HCEC 1CT (cell line): Measurements from ENCODE around the gene TNFRSF21.

Source experiments
- DNase-seq: peaks from one replicate; pipeline ENCODE4 v3.0.0-alpha.2; 2017

Gene TNFRSF21

DNA sequence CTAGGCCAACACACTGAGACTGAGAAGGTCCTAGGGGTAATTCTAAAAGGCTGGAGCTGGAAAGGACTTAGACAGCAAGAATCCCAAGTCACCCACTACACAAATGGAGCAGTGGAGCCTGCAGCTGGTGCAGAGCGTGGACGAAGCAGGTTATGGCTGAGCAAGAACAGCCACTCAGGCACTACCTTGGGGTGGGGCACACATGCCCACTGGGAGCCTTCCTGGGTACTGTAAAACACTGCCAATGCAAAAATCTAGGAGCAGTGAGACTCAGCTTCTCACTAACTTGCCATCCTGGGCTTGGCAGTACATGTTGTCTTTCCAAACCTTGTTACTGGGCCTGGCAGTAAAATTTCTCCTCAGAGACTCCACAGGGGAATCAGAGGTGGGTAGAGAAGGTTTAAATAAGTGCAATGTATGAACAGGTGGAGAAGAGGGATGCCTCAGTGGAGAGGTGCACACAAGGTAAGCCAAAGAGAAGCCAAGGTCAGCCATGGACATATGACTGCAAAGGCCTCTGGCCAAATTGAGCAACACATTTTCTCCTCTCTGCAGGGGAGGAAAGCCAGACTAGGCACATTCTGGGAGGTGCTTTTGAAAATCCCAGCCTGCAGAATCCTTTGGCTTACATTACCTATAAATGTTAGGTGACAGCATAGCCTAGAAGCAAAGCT lies 105.6 kb downstream of the TNFRSF21 start:
- no peak for DNase-seq

GRCh38 chr6:47203266-47203937 lies 106.3 kb downstream of the TNFRSF21 start:
- DNase-seq = no peak

- DNase-seq = no peak
Measured at GRCh38 chr6:47202644-47203205, 107.0 kb downstream of the TNFRSF21 start.

DNA sequence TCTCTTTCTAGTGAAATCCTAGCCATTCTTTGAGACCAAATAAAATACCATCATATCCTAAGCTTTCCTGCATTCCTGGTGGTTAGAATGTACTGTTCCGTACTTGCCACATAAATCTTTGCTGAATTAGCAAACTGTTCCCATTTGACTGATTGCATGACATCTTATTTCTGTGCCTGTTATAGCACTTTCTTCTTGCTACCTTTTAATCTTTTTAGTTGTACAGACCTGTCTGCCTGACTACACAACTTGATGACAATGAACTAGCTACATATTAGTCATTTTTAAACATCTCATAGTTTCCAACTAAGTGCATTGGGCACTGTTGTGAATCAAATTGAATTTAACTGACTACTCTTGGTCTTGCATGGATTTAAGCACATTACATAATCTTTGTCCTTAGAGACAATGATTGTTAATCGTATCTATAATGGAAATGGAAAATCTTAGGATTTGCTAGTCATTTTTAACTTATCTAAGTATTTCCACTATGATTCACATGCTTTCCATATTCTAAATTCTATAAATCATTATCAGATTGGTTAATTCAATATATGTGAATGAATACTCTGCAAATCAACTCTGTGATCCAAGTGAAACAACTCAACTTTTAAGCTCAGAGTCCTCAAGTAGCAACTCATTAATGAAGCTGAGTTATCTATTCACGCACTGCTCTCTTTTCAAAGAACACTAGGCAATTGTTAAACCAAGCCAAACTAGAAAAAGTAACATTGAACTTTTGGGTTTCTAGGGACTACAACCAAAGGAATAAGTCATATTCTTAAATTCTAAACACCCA lies 109.0 kb downstream of the TNFRSF21 start:
- DNase-seq = no peak

DNA sequence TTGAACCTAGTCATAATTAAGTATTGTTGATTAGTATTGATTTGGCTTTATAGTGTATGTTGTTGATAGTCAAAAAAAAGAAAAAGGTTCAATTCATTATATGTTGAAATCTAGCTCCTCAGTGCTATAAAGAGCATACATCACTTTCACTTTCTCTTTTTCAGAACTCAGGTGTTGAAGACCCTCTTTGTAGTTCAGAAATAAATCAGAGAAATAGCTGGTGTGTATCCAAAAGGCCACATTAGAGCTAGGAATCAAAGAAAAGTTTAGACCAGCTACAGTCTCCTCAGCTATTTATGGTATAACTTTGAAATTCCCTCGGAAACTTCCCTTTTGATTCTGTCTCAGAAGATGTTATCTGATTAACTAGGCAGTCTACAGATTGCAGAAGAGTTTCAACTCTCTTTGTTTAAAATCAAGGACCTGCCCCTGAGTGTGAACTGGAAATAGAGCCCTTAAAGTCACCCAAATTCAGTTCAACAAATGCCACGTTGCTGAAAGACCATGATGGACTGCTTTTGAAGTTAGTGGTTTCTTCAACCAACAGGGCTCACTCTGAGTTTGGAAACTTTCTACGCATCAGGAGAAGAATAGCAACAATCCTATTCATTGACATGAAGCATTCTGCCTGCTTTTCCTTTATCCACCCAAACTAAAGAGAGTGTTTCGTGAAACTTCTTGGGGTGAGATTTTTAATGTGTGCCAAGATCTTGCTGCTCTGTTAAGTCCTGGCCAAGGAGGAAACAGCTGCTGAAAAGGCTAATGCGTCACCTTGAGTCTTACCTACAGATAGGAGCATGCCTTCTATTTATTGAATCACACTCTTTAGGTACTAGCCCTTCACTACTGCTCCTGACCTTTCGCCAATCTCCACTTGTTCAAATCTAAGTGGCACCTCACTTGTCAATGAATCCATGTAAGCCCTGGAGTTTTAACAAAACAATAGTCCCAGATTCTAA lies 111.7 kb downstream of the TNFRSF21 start:
- DNase-seq = no peak

DNA sequence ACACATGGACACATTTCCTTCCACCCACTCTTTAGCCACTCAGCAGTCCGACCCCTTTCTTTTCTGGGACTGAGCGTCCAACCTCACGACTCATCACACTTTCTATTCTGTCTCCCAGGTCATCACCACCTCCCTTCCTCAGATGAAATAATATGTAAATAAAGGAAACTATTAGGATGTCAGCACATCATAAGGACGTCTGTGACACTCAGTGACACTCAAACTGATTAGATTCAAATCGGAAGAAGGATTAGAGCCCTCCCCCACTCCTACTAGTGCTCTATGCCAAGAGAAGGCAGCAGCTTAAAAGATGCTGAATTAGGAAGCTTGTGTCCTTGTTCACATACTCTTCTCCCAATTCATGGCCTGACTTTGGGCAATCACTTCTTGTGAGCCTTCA lies 113.6 kb downstream of the TNFRSF21 start:
- no peak for DNase-seq

DNA sequence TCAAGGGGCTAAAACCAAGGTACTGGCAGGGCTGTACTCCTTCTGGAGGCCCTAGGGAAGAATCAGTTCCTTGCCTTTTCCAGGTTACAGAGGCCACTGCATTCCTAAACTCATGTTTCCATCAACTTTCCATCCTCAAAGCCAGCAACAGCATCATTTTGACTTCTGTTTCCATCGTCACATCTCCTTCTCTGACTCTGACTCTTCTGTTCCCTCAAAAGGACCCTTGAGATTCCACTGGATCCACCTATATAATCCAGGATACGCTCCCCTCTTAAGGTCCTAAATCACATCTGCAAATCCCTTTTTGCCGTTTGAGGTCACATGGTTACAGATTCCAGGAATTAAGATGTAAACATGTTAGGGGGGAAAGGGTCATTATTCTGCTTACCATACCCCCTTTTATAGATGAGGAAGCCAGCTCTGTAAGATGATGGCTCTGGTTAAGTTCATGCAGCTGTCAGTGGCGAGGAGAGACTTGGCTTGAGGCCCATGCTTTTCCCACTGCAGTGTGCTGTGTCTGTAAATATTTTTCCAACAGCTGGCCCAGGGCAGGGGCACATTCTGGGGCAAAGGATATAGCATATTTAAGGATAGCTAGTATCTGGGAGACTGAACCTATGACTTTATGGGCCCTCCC lies 114.6 kb downstream of the TNFRSF21 start:
- no peak for DNase-seq

- peak; percentile 73 for DNase-seq
Measured at GRCh38 chr6:47188588-47189021, 121.1 kb downstream of the TNFRSF21 start.

GRCh38 chr6:47187893-47188587 lies 121.7 kb downstream of the TNFRSF21 start:
- DNase-seq = peak; percentile 26

DNA sequence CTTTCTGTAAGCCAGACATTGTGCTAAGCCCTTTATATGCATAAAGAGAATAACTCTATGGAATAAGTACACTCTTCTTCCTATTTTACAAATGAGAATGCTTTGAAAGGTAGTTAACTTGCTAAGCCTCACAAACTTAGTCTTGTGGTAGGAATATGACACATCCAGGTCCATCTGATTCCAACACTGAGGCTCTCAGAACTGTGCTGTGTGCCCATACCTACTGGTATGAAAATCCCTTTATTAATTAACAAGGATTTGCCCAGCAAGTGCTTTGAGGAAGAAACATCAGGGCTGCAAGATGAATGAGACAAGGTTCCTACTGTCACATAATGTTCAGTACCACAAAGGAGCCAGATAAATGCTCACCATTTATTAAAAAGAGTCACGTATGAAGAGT lies 122.6 kb downstream of the TNFRSF21 start:
- no peak for DNase-seq

- no peak for DNase-seq
Measured at GRCh38 chr6:47182291-47182957, 127.3 kb downstream of the TNFRSF21 start.

DNA sequence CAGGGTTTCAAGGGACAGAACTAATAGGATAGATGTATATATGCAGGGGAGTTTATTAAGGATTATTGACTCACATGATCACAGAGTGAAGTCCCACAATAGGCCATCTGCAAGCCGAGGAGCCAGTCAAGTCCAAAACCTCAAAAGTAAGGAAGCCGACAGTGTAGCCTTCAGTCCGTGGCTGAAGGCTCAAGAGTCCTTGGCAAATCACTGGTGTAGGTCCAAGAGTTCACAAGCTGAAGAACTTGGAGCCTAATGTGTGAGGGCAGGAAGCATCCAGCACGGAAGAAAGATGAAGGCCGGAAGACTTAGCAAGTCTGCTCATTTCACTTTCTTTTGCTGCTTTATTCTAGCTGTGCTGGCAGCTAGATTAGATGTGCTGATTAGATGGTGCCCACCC lies 128.0 kb downstream of the TNFRSF21 start:
- no peak for DNase-seq
